ENCODE data around the gene PUM2. TPM values are rescaled to one million over a fixed set of nuclear protein-coding genes. Genes with fewer than 3 reads are reported as not detected.

The PUM2 gene
- total and polyA plus RNA-seq, 2 donors from 2014 or later, result 22.0 to 94.3 TPM

GRCh38 chr2:20393986-20394385 lies 43.3 kb upstream of the PUM2 start:
- intact Hi-C loops (cut with DNase I), result no loop called here
- FAIRE-seq, result no peak

DNA sequence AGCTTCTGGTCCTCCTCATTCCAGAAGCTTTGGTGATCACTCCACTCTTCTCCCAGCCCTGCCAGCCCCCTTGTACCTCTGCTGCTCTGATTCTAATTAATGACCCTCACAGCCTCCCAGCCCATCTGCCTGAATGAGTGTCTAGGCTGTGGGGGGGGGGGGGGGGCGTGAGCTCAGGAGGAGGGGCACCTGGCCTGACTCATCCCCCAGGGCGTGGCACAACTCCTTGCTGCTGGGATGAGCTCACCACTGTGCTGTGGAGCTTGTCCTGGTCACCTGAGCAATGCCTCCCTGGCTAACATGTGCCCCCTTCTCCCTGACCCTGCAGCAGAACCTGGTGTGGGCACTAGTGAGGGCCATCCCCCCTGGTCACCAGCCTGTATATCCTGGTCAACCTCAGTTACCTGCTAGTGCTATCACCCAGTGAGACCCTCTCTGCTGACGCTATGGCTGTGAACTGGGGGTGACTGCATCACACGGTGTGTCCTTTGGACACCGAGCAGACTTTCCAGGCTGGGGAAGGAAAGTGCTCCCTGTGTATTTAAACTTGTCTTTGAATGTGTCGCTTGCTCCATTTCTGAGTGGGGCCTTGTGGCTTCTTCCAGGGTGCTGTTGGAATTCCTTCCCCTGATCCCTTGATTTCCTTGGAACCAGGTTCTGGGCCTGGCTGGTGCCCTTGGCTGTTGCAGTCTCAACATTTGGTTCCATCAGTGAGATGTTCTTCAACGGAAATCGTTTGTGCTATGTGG lies 41.5 kb upstream of the PUM2 start:
- no peaks in the 10 kb centered on the region for H3K36me3 ChIP-seq (ENCODE audit: control insufficient read depth in 2 of 3, insufficient read depth in 3 of 3, low read length in 3 of 3)
- no peak overlapping the region for H3K9ac ChIP-seq (ENCODE audit: low read length in 3 of 3)
- H3K4me1 ChIP-seq (ENCODE audit: control insufficient read depth in 2 of 3, insufficient read depth in 2 of 3, low read depth in 1 of 3, low read length in 3 of 3), result no peaks in the 10 kb centered on the region
- H3K27me3 ChIP-seq (ENCODE audit: control insufficient read depth, insufficient read depth, low read length), result no peaks in the 10 kb centered on the region
- no peaks in the 10 kb centered on the region for H3K9me3 ChIP-seq (ENCODE audit: control insufficient read depth in 2 of 3, insufficient read depth in 1 of 3, low read length in 3 of 3)
- intact Hi-C loops (cut with DNase I), result no loop called here
- no peak for DNase-seq
- TF ChIP-seq, protein P1, sequence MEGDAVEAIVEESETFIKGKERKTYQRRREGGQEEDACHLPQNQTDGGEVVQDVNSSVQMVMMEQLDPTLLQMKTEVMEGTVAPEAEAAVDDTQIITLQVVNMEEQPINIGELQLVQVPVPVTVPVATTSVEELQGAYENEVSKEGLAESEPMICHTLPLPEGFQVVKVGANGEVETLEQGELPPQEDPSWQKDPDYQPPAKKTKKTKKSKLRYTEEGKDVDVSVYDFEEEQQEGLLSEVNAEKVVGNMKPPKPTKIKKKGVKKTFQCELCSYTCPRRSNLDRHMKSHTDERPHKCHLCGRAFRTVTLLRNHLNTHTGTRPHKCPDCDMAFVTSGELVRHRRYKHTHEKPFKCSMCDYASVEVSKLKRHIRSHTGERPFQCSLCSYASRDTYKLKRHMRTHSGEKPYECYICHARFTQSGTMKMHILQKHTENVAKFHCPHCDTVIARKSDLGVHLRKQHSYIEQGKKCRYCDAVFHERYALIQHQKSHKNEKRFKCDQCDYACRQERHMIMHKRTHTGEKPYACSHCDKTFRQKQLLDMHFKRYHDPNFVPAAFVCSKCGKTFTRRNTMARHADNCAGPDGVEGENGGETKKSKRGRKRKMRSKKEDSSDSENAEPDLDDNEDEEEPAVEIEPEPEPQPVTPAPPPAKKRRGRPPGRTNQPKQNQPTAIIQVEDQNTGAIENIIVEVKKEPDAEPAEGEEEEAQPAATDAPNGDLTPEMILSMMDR (IDR thresholded peaks at IDR 0.05; ENCODE audit: borderline replicate concordance, extremely low read depth, insufficient read depth), result no peak
- H3K4me3 ChIP-seq (ENCODE audit: low read length in 3 of 3), result no peak overlapping the region
- no peak overlapping the region for H3K27ac ChIP-seq (ENCODE audit: low read depth in 2 of 2, low read length in 2 of 2)
- FAIRE-seq, result no peak

More at GRCh38 chr2:20393986-20394385, 43.3 kb upstream of the PUM2 start:
- DNase-seq, result no peak
- H3K4me3 ChIP-seq (ENCODE audit: low read length in 3 of 3), result no peak overlapping the region
- no peaks in the 10 kb centered on the region for H3K4me1 ChIP-seq (ENCODE audit: control insufficient read depth in 2 of 3, insufficient read depth in 2 of 3, low read depth in 1 of 3, low read length in 3 of 3)
- no peaks in the 10 kb centered on the region for H3K9me3 ChIP-seq (ENCODE audit: control insufficient read depth in 2 of 3, insufficient read depth in 1 of 3, low read length in 3 of 3)
- H3K27me3 ChIP-seq (ENCODE audit: control insufficient read depth, insufficient read depth, low read length), result no peaks in the 10 kb centered on the region
- H3K9ac ChIP-seq (ENCODE audit: low read length in 3 of 3), result no peak overlapping the region
- H3K36me3 ChIP-seq (ENCODE audit: control insufficient read depth in 2 of 3, insufficient read depth in 3 of 3, low read length in 3 of 3), result no peaks in the 10 kb centered on the region
- TF ChIP-seq, protein P1 (IDR thresholded peaks at IDR 0.05; ENCODE audit: borderline replicate concordance, extremely low read depth, insufficient read depth), result no peak
- no peak overlapping the region for H3K27ac ChIP-seq (ENCODE audit: low read depth in 2 of 2, low read length in 2 of 2)

GRCh38 chr2:20390524-20391123 lies 40.0 kb upstream of the PUM2 start:
- no peak for FAIRE-seq
- intact Hi-C loops (cut with DNase I), result no loop called here
- TF ChIP-seq, protein P1 (IDR thresholded peaks at IDR 0.05; ENCODE audit: borderline replicate concordance, extremely low read depth, insufficient read depth), result no peak

More at GRCh38 chr2:20390524-20391123, 40.0 kb upstream of the PUM2 start:
- DNase-seq, result no peak
- no peak overlapping the region for H3K27ac ChIP-seq (ENCODE audit: low read depth in 2 of 2, low read length in 2 of 2)
- H3K4me3 ChIP-seq (ENCODE audit: low read length in 3 of 3), result no peak overlapping the region
- no peaks in the 10 kb centered on the region for H3K36me3 ChIP-seq (ENCODE audit: control insufficient read depth in 2 of 3, insufficient read depth in 3 of 3, low read length in 3 of 3)
- no peaks in the 10 kb centered on the region for H3K4me1 ChIP-seq (ENCODE audit: control insufficient read depth in 2 of 3, insufficient read depth in 2 of 3, low read depth in 1 of 3, low read length in 3 of 3)
- H3K9me3 ChIP-seq (ENCODE audit: control insufficient read depth in 2 of 3, insufficient read depth in 1 of 3, low read length in 3 of 3), result no peaks in the 10 kb centered on the region
- no peak overlapping the region for H3K9ac ChIP-seq (ENCODE audit: low read length in 3 of 3)
- H3K27me3 ChIP-seq (ENCODE audit: control insufficient read depth, insufficient read depth, low read length), result no peaks in the 10 kb centered on the region
